ENCODE measurements around the gene PARD3.

- no peak for TF ChIP-seq CTCF (IDR thresholded peaks at IDR 0.05)
- no peak for TF ChIP-seq RFX5 (IDR thresholded peaks at IDR 0.05)
- TF ChIP-seq POLR2AphosphoS2 (conservative IDR thresholded peaks at IDR 0.05; ENCODE audit: low read length): no peak
- TF ChIP-seq JUN (IDR thresholded peaks at IDR 0.05): no peak
- TF ChIP-seq POLR2A (IDR thresholded peaks at IDR 0.05; ENCODE audit: low read length): no peak
Measured at GRCh38 chr10:34656661-34657060, 158.4 kb downstream of the PARD3 start.

Data from A549 (cell line).